ENCODE measurements around the gene GSTT4. TPM values are rescaled to one million over a fixed set of nuclear protein-coding genes. Genes with fewer than 3 reads are reported as not detected.

Gene GSTT4
- total RNA-seq = not detected in 2 replicates

DNA sequence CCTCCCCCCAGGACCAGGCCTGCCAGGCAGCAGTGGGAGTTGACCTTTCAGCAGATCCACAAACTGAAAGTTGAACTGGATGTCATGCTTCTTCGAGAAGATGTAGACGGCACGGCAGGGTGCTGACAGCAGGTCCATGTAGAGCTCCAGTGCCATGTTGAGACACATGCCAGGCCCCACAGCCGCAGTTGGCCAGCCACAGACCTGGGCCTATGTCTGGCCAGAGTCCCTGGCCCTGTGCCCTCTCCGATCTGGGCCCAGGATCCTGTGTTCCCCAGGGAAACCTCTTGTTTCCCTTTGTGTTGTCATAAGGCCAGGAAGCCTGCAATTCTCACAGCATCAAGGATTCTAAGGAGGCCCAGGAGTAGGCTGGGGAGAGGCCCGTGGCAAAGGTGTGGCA is at the start of gene GSTT4:
TSS of gene GSTT4 (minus strand) at position 253 of the 400 bp plus-strand sequence. CDS start at position 156, 97 bp downstream.

DNA sequence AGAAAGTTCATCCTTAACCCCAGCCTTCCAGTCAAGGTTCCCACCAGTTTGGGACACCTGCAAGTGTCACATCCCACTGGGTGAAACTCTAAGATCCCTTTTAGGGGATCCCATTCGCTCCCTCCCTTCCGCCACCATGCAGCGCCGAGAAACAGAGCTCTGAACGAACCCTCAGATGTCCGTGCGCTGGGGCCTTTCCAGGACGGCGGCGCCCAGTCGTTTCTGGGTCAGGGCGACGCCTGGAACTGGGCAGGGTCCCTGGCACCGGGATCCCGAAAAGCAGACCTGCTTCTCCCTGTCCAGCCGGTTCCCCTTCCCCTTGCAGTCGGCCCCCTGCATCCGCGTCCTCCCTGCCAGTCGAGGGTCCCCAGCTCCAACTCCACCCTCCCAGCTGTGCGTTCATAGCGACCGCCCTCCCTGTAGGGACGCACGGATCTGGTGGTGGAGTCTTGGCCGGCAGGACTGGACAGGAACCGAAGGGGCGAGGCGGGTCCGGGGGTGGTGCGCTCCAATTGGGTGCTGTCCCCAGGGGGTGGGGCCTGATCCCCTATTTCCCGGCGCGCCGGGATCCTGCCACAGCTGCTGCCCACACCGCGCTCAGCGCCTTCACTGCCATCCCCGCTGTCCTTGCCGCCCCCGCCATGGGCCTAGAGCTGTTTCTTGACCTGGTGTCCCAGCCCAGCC is 25.6 kb downstream of the GSTT4 start, which contains the start of gene GSTT2:
TSS of gene GSTT2 (plus strand) at position 578 of the 684 bp plus-strand sequence.

DNA sequence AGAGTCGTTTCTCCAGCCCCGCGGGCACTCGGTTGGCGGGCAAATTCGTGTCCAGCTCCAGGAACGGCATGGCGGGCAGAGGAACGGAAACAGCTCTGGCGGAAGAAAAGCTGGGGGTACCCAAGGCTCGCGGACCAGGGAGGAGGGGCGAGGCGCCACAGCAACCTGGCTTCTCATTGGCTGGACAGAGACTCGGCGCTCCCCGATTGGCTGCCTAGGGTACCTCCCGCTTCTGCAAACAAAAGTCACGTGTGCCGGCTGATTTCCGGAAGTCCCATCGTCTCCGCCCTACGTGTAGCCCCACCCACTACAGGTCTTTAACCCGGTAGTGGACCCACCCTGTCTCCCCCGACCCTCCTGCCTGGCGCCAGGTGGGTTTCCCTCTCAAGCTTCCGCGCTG is 30.9 kb downstream of the GSTT4 start, which contains the start of gene DDT:
TSS of gene DDT (minus strand) at position 97 of the 400 bp plus-strand sequence. CDS start at position 70, 27 bp downstream.

DNA sequence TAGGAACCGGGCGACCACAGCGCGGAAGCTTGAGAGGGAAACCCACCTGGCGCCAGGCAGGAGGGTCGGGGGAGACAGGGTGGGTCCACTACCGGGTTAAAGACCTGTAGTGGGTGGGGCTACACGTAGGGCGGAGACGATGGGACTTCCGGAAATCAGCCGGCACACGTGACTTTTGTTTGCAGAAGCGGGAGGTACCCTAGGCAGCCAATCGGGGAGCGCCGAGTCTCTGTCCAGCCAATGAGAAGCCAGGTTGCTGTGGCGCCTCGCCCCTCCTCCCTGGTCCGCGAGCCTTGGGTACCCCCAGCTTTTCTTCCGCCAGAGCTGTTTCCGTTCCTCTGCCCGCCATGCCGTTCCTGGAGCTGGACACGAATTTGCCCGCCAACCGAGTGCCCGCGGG is 38.7 kb downstream of the GSTT4 start, which contains the start of gene DDTL:
TSS of gene DDTL (plus strand) at position 321 of the 400 bp plus-strand sequence. CDS start at position 348, 27 bp downstream.

DNA sequence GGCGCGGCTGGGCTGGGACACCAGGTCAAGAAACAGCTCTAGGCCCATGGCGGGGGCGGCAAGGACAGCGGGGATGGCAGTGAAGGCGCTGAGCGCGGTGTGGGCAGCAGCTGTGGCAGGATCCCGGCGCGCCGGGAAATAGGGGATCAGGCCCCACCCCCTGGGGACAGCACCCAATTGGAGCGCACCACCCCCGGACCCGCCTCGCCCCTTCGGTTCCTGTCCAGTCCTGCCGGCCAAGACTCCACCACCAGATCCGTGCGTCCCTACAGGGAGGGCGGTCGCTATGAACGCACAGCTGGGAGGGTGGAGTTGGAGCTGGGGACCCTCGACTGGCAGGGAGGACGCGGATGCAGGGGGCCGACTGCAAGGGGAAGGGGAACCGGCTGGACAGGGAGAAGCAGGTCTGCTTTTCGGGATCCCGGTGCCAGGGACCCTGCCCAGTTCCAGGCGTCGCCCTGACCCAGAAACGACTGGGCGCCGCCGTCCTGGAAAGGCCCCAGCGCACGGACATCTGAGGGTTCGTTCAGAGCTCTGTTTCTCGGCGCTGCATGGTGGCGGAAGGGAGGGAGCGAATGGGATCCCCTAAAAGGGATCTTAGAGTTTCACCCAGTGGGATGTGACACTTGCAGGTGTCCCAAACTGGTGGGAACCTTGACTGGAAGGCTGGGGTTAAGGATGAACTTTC is 44.0 kb downstream of the GSTT4 start, which contains the start of gene GSTT2B:
TSS of gene GSTT2B (minus strand) at position 112 of the 688 bp plus-strand sequence. CDS start at position 48, 64 bp downstream.

Other genes starting within 250 kb of the GSTT4 start
- gene C22orf15, start 242.5 kb downstream of the GSTT4 start, total RNA-seq = not detected in 2 replicates
- 8.1 and 9.2 TPM in 2 replicates for gene CHCHD10, start 237.5 kb downstream of the GSTT4 start, total RNA-seq
- 3.4 TPM in 2 replicates for gene MMP11, start 232.6 kb downstream of the GSTT4 start, total RNA-seq
- gene SMARCB1, start 218.5 kb downstream of the GSTT4 start, total RNA-seq = 23.1 and 26.2 TPM in 2 replicates
- 1.2 TPM in 1 of 2 replicates, not detected in the other for gene DERL3, start 166.4 kb downstream of the GSTT4 start, total RNA-seq
- gene SLC2A11, start 147.6 kb downstream of the GSTT4 start, total RNA-seq = 8.3 and 11.1 TPM in 2 replicates
- gene MIF, start 111.1 kb downstream of the GSTT4 start, total RNA-seq = 383 and 403 TPM in 2 replicates
- gene GSTT2B, start 44.3 kb downstream of the GSTT4 start, total RNA-seq = 1.9 and 3.0 TPM in 2 replicates
- gene DDTL, start 38.6 kb downstream of the GSTT4 start, total RNA-seq = 0.43 TPM in 1 of 2 replicates, not detected in the other
- gene DDT, start 31.0 kb downstream of the GSTT4 start, total RNA-seq = 98.9 and 118 TPM in 2 replicates
- not detected in 2 replicates for gene GSTT2, start 25.3 kb downstream of the GSTT4 start, total RNA-seq
- 17.6 and 22.2 TPM in 2 replicates for gene CABIN1, start 5.9 kb upstream of the GSTT4 start, total RNA-seq
- gene SUSD2, start 176.0 kb upstream of the GSTT4 start, total RNA-seq = 0.24 TPM in 1 of 2 replicates, not detected in the other
- not detected in 2 replicates for gene GGT5, start 239.6 kb upstream of the GSTT4 start, total RNA-seq